K562 (cell line): ENCODE measurements around the gene ADAM19.

Experiments used
- ELF4 ChIP-seq: fragments of 450-650 bp; formaldehyde crosslinking; IDR thresholded peaks from 2 replicates; pipeline ENCODE4 v1.4.0; 2022; ENCODE audit warnings: missing genetic modification characterization
- TAF1 ChIP-seq: IDR thresholded peaks from 2 replicates; pipeline ENCODE4 v1.6.1; 2011; ENCODE audit warnings: mild to moderate bottlenecking, low read length, moderate library complexity; ENCODE audit not compliant: insufficient read depth, control insufficient read depth, severe bottlenecking; ENCODE audit errors: extremely low read depth
- TBL1XR1 ChIP-seq, 2 experiments: IDR thresholded peaks; 2 replicates each; pipeline ENCODE4 v1.6.1; 2012; ENCODE audit warnings: improper control_type of control experiment in 2 of 2, low read length in 2 of 2, mild to moderate bottlenecking in 1 of 2
- TSC22D4 ChIP-seq: fragments of 450-650 bp; IDR thresholded peaks from 2 replicates; pipeline ENCODE4 v1.6.1; 2016; ENCODE audit warnings: missing genetic modification characterization, missing biosample characterization, control low read depth
- XRCC3 ChIP-seq: fragments of 450-650 bp; IDR thresholded peaks from 2 replicates; pipeline ENCODE4 v1.6.1; 2017; ENCODE audit warnings: mild to moderate bottlenecking, moderate library complexity
- ZNF124 ChIP-seq: sonication (generic); formaldehyde crosslinking; IDR thresholded peaks from 2 replicates; pipeline ENCODE4 v1.8.1; 2022; ENCODE audit warnings: missing genetic modification reagents
- ZNF133 ChIP-seq: fragments of 250-450 bp; sonication (Bioruptor Pico); IDR thresholded peaks from 2 replicates; pipeline ENCODE4 v1.4.0; 2020; ENCODE audit warnings: mild to moderate bottlenecking
- ZNF224 ChIP-seq: sonication (generic); formaldehyde crosslinking; IDR thresholded peaks from 2 replicates; pipeline ENCODE4 v1.8.0; 2022; ENCODE audit warnings: mild to moderate bottlenecking, missing genetic modification reagents
- TF ChIP-seq, protein P1 (sequence below): sonication (generic); formaldehyde crosslinking; IDR thresholded peaks from 2 replicates; pipeline ENCODE4 v1.5.0; 2020; ENCODE audit warnings: missing genetic modification reagents

DNA sequence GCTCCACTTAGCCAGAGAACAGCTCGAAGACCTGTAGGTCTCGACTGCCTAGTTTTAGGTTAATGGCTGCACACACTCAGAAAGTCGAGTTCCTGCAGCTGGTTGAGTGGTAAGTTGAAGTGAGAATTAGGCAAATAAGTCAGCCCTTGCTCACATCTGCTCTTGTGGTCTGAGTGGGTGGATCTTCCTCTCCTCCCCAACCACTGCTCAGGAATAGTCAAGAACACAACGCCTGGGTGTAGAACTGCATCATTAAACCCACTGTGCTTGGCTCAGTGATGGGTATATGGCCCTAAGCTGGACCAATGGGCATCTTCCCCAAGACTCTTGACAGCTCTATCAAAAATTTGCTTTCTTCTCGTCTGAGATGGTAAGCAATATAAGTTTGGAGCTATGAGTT lies 20.9 kb upstream of the ADAM19 start:
- TF ChIP-seq TBL1XR1 (IDR thresholded peaks at IDR 0.05; ENCODE audit: low read length in 2 of 2) (no peak), ZNF124 (CRISPR knock-in tag) (no peak), TAF1 (no peak), ELF4 (CRISPR knock-in tag) (no peak), ZNF133 (CRISPR knock-in tag) (no peak), ZNF224 (CRISPR knock-in tag) (no peak), XRCC3 (no peak), TSC22D4 (no peak)
- TF ChIP-seq, protein P1, sequence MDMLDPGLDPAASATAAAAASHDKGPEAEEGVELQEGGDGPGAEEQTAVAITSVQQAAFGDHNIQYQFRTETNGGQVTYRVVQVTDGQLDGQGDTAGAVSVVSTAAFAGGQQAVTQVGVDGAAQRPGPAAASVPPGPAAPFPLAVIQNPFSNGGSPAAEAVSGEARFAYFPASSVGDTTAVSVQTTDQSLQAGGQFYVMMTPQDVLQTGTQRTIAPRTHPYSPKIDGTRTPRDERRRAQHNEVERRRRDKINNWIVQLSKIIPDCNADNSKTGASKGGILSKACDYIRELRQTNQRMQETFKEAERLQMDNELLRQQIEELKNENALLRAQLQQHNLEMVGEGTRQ (CRISPR knock-in tag): no peak
